Activated B cell treated with CpG ODN at 0.5 μM for 24 hours (primary cell): Measurements from ENCODE around the gene USP47. TPM values are rescaled to one million over a fixed set of nuclear protein-coding genes. Genes with fewer than 3 reads are reported as not detected.

Experiments used
- ATAC-seq: fragments of 200-7000 bp; cut with Tn5 transposase; one replicate; pipeline ENCODE4 v1.10.0; 2021; ENCODE audit warnings: low read depth, mild to moderate bottlenecking, moderate library complexity
- CTCF ChIA-PET: fragments of 350-600 bp; sonication (Branson Sonifier 250); formaldehyde crosslinking; loops from one replicate; lab custom pipeline; 2021; ENCODE audit warnings: antibody characterized with exemption; lab: Charles Lee
- POLR2A ChIA-PET: fragments of 350-600 bp; sonication (Branson Sonifier 250); formaldehyde crosslinking; loops from one replicate; lab custom pipeline; 2021; ENCODE audit warnings: antibody characterized with exemption; lab: Charles Lee
- DNase-seq: peaks from one replicate; pipeline ENCODE4 v3.0.0; 2022
- H3K27ac Mint-ChIP-seq: one replicate; pipeline ENCODE4 v1.8.0; 2020; ENCODE audit warnings: mixed read lengths
- H3K27me3 Mint-ChIP-seq: one replicate; pipeline ENCODE4 v1.8.0; 2021; ENCODE audit warnings: mixed read lengths
- H3K36me3 Mint-ChIP-seq: one replicate; pipeline ENCODE4 v1.8.0; 2021; ENCODE audit warnings: low read depth, mixed read lengths
- H3K4me1 Mint-ChIP-seq: one replicate; pipeline ENCODE4 v1.8.0; 2021; ENCODE audit warnings: mixed read lengths
- H3K4me3 Mint-ChIP-seq: one replicate; pipeline ENCODE4 v1.8.0; 2020; ENCODE audit warnings: mild to moderate bottlenecking, mixed read lengths
- H3K9me3 Mint-ChIP-seq: one replicate; pipeline ENCODE4 v1.8.0; 2020; ENCODE audit warnings: mixed read lengths
- intact Hi-C: fragments of 100-400 bp; cut with micrococcal nuclease; formaldehyde crosslinking; loops from one replicate; pipeline ENCODE4 v1.15.1; 2024
- total RNA-seq: library from RNA; stranded (reverse); gene quantifications from 2 replicates; pipeline ENCODE4 v1.2.3, GENCODE V29; 2022
- TF ChIP-seq, protein P1 (sequence below): fragments of 200-600 bp; IDR thresholded peaks from one replicate; pipeline ENCODE4 v1.8.0; 2022; ENCODE audit warnings: antibody characterized with exemption, mild to moderate bottlenecking

USP47 gene
- total RNA-seq, 1 donor from 2014 or later = 48.5 TPM

DNA sequence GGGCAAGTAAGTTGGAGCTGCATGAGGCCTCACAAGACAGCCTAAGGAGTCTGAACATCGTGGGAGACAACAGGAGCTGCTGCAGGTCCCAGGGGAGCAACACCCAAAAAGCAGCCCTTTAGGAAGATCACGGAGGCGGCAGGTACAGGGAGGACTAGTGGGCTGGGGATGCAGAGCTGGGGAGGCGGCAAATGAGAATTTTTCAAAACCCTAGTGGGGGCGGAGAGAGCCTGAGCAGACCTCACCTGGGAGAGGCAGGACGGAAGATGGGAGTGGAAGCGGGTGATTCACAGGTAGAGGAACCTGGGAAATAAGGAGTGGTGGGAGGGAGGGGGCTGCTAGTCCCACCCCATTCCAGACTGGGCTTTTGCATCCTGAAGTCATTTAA lies 124.6 kb downstream of the USP47 start:
- no peaks in the 10 kb centered on the region for H3K36me3 Mint-ChIP-seq
- no peak overlapping the region for H3K27ac Mint-ChIP-seq
- H3K9me3 Mint-ChIP-seq = no peaks in the 10 kb centered on the region
- peaks cover 11% of the 10 kb centered on the region for H3K27me3 Mint-ChIP-seq
- intact Hi-C loops = loop anchor here (2.0 kb wide), 1 partner anchor 168 kb away; no protein-coding TSS in a partner anchor
- ChIA-PET POLR2A (no interaction called here), CTCF (interaction anchor here (1.2 to 2.0 kb wide), 3 partner anchors 19 to 169 kb away, joined by 3 to 10 read pairs (median 4); no protein-coding TSS in a partner anchor)
- DNase-seq = no peak
- no peaks in the 10 kb centered on the region for H3K4me1 Mint-ChIP-seq
- no peak overlapping the region for H3K4me3 Mint-ChIP-seq
- TF ChIP-seq, protein P1, sequence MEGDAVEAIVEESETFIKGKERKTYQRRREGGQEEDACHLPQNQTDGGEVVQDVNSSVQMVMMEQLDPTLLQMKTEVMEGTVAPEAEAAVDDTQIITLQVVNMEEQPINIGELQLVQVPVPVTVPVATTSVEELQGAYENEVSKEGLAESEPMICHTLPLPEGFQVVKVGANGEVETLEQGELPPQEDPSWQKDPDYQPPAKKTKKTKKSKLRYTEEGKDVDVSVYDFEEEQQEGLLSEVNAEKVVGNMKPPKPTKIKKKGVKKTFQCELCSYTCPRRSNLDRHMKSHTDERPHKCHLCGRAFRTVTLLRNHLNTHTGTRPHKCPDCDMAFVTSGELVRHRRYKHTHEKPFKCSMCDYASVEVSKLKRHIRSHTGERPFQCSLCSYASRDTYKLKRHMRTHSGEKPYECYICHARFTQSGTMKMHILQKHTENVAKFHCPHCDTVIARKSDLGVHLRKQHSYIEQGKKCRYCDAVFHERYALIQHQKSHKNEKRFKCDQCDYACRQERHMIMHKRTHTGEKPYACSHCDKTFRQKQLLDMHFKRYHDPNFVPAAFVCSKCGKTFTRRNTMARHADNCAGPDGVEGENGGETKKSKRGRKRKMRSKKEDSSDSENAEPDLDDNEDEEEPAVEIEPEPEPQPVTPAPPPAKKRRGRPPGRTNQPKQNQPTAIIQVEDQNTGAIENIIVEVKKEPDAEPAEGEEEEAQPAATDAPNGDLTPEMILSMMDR = no peak
- no peak for ATAC-seq

DNA sequence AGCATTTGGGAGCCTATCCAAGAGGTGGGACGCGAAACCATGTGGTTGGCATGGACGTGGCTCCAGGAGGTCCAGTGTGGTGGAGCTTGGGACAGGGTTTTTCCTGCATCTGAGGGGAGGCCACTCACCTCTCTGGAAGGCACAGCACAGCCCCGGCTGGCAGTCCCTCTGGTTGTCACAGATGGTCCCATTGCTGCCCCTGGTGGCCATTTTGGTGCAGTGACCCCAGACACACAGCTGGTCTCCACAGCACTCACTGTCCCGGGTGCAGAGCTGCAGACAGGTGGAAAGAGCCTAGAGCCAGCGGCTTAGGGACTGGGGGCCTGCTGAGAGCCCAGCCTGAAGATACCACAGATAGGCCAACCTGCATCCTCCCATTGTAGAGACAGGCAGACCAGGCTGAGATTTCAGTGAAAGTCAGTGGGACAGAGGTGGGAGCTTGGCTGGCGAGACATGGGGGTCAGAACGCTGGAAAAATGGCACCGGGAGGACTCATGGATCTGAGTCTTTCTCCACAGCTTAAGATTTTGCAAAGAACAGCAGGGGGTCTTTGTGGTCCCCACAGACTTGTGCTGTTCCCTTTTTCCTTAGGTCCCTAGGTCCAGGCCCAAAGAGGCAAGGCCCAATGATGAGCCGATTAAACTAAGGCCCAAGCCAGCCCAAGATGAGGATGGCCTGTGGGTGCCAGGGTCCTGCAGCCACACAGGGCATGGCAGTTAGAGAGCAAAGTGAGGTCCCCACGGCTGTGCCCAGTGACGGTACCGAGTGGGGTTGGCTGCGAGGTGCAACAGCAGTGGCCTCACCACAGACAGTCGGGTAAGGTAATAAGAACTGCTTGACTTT lies 125.3 kb downstream of the USP47 start:
- DNase-seq (peak; percentile 42), ATAC-seq (peak; percentile 81)
- no peaks in the 10 kb centered on the region for H3K4me1 Mint-ChIP-seq
- H3K27ac Mint-ChIP-seq = no peak overlapping the region
- H3K4me3 Mint-ChIP-seq = no peak overlapping the region
- TF ChIP-seq, protein P1 = no peak
- no peaks in the 10 kb centered on the region for H3K9me3 Mint-ChIP-seq
- intact Hi-C loops = loop anchor here (2.0 kb wide), 1 partner anchor 168 kb away; no protein-coding TSS in a partner anchor
- H3K36me3 Mint-ChIP-seq = no peaks in the 10 kb centered on the region
- CTCF ChIA-PET = interaction anchor here (1.2 to 2.0 kb wide), 3 partner anchors 20 to 169 kb away, joined by 3 to 10 read pairs (median 4); no protein-coding TSS in a partner anchor
- POLR2A ChIA-PET = no interaction called here
- peaks cover 11% of the 10 kb centered on the region for H3K27me3 Mint-ChIP-seq

DNA sequence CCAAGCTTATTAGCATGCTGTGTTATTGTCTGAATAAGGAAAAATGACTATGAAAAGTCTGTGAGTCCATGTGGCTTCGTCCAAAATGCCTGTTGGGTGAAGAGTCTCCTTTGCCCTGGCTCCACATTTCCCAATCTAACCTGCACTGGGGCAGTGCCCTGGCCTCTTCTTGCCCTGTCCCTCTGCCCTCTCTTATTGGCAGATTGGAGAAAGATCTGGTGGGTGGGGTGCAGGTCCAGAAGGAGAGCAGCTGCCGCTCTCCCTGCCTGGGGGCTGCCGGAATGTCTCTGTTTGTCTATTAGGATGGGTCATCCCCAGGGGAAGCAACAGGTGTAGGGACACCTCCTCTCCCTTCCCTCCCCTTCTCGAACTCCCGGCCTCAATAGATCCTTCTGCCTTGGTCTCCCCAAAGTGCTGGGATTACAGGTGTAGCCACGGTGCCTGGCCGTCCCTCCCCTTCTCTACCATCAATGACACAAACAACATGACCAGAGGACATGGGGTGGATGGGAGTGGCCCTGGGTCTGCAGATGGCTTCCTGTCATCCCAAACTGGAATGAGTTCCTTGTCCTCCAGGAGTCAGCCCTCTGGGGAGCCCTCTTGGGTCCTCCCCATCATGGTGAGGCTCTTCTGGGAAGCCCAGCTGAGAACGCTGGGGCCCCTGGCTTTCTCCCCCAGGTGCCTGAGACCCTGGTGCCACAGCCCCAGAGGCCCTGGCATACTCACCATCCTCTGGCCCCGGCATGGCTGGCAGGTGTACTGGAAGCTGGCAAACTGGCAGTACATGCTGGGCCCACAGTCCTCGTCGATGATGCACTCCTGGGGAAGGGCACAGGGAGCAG lies 126.1 kb downstream of the USP47 start:
- no peak overlapping the region for H3K4me3 Mint-ChIP-seq
- no peaks in the 10 kb centered on the region for H3K36me3 Mint-ChIP-seq
- ChIA-PET CTCF (interaction anchor here (1.2 to 2.0 kb wide), 3 partner anchors 21 to 170 kb away, joined by 3 to 10 read pairs (median 4); no protein-coding TSS in a partner anchor), POLR2A (no interaction called here)
- H3K4me1 Mint-ChIP-seq = no peaks in the 10 kb centered on the region
- TF ChIP-seq, protein P1 = no peak
- ATAC-seq = no peak
- H3K9me3 Mint-ChIP-seq = no peaks in the 10 kb centered on the region
- H3K27me3 Mint-ChIP-seq = peaks cover 11% of the 10 kb centered on the region
- intact Hi-C loops = loop anchor here (2.0 kb wide), 1 partner anchor 169 kb away; no protein-coding TSS in a partner anchor
- no peak overlapping the region for H3K27ac Mint-ChIP-seq
- no peak for DNase-seq

DNA sequence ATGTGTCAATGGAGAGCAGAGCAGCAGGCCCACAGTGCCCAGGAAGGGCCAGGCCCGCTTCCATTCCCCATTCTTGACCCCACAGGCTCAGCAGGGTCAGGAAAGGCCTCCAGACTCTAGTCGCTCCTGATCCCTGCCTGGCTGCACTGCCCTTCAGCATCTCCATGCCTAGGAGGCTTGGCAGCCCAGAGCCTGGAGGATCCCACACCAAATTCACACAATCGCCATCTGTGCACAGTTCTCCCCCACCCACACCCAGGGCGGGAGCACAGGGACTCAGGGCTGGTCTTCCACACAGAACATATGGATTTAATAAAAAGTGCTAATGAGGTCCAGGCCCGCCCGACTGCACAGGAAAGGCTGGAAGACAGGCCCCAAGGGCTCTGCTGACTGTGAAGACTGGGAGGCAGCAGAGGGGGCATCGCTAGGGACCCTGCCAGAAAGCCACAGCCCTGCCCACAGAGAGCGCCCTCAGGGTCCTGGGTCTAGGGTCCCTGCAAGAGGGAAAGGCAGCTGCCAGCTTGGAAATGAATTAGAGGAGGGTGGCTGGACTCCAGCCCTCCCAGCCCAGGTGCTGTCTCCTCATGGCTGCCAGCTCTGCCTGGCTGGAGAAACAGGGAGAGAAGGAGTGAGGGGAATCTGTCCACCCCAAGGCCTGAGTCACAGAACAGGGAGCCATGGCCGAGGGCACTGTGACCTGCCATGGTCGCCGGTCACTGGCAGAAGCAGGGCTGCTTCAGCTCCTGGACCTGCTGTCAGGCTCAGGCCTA lies 126.9 kb downstream of the USP47 start:
- TF ChIP-seq, protein P1 = no peak
- Mint-ChIP-seq H3K4me3 (no peak overlapping the region), H3K27me3 (peaks cover 11% of the 10 kb centered on the region), H3K9me3 (no peaks in the 10 kb centered on the region), H3K4me1 (no peaks in the 10 kb centered on the region), H3K36me3 (no peaks in the 10 kb centered on the region), H3K27ac (no peak overlapping the region)
- no peak for ATAC-seq
- intact Hi-C loops = no loop called here
- no peak for DNase-seq
- CTCF ChIA-PET = no interaction called here
- POLR2A ChIA-PET = no interaction called here
